Keratinocyte (primary cell): ENCODE data around the gene DEFB126.

Experiments used
- EZH2 ChIP-seq: IDR thresholded peaks from one replicate; pipeline ENCODE4 v1.6.1; 2012; ENCODE audit warnings: inconsistent platforms, mild to moderate bottlenecking, low read length, moderate library complexity
- TF ChIP-seq, protein P1 (sequence below), 3 experiments: IDR thresholded peaks in 1 of 3; conservative IDR thresholded peaks in 1 of 3; optimal IDR thresholded peaks in 1 of 3; 2 replicates in 2 of 3; 3 replicates in 1 of 3; pipeline versions ENCODE3 to v1.5.1; 2011; ENCODE audit warnings: low read length in 3 of 3, mild to moderate bottlenecking in 3 of 3, moderate library complexity in 2 of 3, control low read depth in 1 of 3, inconsistent platforms in 1 of 3; ENCODE audit not compliant: insufficient read depth in 2 of 3; ENCODE audit errors: extremely low read depth in 1 of 3

DNA sequence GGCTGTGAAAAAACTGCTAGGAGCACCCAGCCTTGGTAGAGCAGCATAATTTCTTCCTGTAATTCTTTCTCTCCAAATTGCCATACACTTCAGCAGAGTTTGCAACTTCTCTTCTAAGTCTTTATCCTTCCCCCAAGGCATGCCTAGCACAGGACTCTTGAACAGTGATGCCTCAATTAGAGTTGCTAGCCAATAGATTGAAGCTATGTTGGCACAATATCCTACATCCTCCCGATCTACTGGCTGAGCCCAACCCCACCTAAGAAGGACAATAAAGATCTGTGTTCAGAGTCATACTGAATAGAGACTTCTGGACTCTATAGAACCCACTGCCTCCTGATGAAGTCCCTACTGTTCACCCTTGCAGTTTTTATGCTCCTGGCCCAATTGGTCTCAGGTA is at the start of gene DEFB126:
- TF ChIP-seq, protein P1, sequence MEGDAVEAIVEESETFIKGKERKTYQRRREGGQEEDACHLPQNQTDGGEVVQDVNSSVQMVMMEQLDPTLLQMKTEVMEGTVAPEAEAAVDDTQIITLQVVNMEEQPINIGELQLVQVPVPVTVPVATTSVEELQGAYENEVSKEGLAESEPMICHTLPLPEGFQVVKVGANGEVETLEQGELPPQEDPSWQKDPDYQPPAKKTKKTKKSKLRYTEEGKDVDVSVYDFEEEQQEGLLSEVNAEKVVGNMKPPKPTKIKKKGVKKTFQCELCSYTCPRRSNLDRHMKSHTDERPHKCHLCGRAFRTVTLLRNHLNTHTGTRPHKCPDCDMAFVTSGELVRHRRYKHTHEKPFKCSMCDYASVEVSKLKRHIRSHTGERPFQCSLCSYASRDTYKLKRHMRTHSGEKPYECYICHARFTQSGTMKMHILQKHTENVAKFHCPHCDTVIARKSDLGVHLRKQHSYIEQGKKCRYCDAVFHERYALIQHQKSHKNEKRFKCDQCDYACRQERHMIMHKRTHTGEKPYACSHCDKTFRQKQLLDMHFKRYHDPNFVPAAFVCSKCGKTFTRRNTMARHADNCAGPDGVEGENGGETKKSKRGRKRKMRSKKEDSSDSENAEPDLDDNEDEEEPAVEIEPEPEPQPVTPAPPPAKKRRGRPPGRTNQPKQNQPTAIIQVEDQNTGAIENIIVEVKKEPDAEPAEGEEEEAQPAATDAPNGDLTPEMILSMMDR (optimal IDR thresholded peaks at IDR 0.05 in 1 of 3, IDR thresholded peaks at IDR 0.05 in 1 of 3, conservative IDR thresholded peaks at IDR 0.05 in 1 of 3; ENCODE audit: extremely low read depth in 1 of 3, insufficient read depth in 2 of 3, low read length in 3 of 3) = no peak
- TF ChIP-seq EZH2 = no peak
